B cell (primary cell): ENCODE measurements around the gene CCDC57. TPM values are rescaled to one million over a fixed set of nuclear protein-coding genes. Genes with fewer than 3 reads are reported as not detected.

Experiments used
- ATAC-seq: fragments of 200-7000 bp; cut with Tn5 transposase; one replicate; pipeline ENCODE4 v1.10.0; 2021; ENCODE audit warnings: low read depth, mild to moderate bottlenecking, moderate number of reproducible peaks, moderate library complexity
- CTCF ChIA-PET: fragments of 350-600 bp; sonication (Branson Sonifier 250); formaldehyde crosslinking; loops from one replicate; lab custom pipeline; 2021; ENCODE audit warnings: antibody characterized with exemption, inconsistent platforms; lab: Charles Lee
- POLR2A ChIA-PET: fragments of 350-600 bp; sonication (Branson Sonifier 250); formaldehyde crosslinking; loops from one replicate; lab custom pipeline; 2021; ENCODE audit warnings: antibody characterized with exemption; lab: Charles Lee
- DNase-seq: peaks from one replicate; pipeline ENCODE4 v3.0.0; 2013
- H2AFZ ChIP-seq: 2 replicates; pipeline ENCODE4 v1.6.1; 2012; ENCODE audit warnings: mild to moderate bottlenecking, low read depth, low read length; ENCODE audit not compliant: insufficient read depth, poor library complexity, severe bottlenecking
- H3K27ac ChIP-seq, 2 donors: 1 replicate in 1 of 2; 2 replicates in 1 of 2; pipeline ENCODE4 v1.5.1; 2012 to 2013; ENCODE audit warnings: low read length in 2 of 2, mild to moderate bottlenecking in 2 of 2, moderate library complexity in 1 of 2
- H3K27me3 ChIP-seq, 4 experiments: fragments of 200-600 bp in 1 of 4; sonication (generic) in 1 of 4; replicated peaks in 1 of 4; 1 replicate in 2 of 4; 2 replicates in 2 of 4; pipeline versions ENCODE4 v1.6.1 to v1.7.0; 2013 to 2016; ENCODE audit warnings: low read length in 3 of 4, mild to moderate bottlenecking in 2 of 4, mixed read lengths in 1 of 4, moderate library complexity in 1 of 4; ENCODE audit not compliant: insufficient read depth in 4 of 4, control insufficient read depth in 3 of 4; ENCODE audit errors: control extremely low read depth in 1 of 4
- H3K36me3 ChIP-seq, 2 experiments: replicated peaks in 1 of 2; 1 replicate in 1 of 2; 2 replicates in 1 of 2; pipeline versions ENCODE4 v1.6.1 to v1.7.1; 2013; ENCODE audit warnings: low read length in 1 of 2; ENCODE audit not compliant: insufficient read depth in 2 of 2, control insufficient read depth in 1 of 2; ENCODE audit errors: control extremely low read depth in 1 of 2, extremely low read depth in 1 of 2
- H3K4me1 ChIP-seq, 2 donors: fragments of 200-600 bp in 1 of 2; sonication (generic) in 1 of 2; 1 replicate in 1 of 2; 2 replicates in 1 of 2; pipeline versions ENCODE4 v1.5.1 to v1.6.1; 2013 to 2017; ENCODE audit warnings: low read length in 2 of 2; ENCODE audit not compliant: control insufficient read depth in 2 of 2, insufficient read depth in 2 of 2
- H3K4me2 ChIP-seq: replicated peaks from 2 replicates; pipeline ENCODE3; 2012; ENCODE audit warnings: mild to moderate bottlenecking, low read depth, low read length; ENCODE audit not compliant: poor library complexity, severe bottlenecking
- H3K4me3 ChIP-seq, 5 experiments: fragments of 200-600 bp in 1 of 5; sonication (generic) in 1 of 5; 1 replicate in 3 of 5; 2 replicates in 2 of 5; pipeline versions ENCODE4 v1.5.1 to v1.7.0; 2011 to 2016; ENCODE audit warnings: low read length in 4 of 5, mild to moderate bottlenecking in 4 of 5, low read depth in 2 of 5, control low read depth in 1 of 5, moderate library complexity in 1 of 5; ENCODE audit not compliant: insufficient read depth in 1 of 5; ENCODE audit errors: control extremely low read depth in 1 of 5, extremely low read depth in 1 of 5
- H3K79me2 ChIP-seq: fragments of 200-600 bp; sonication (generic); one replicate; pipeline ENCODE4 v1.6.0; 2016; ENCODE audit warnings: low read length; ENCODE audit not compliant: control insufficient read depth, insufficient read depth
- H3K9ac ChIP-seq: fragments of 200-600 bp; sonication (generic); 2 replicates; pipeline ENCODE4 v1.6.1; 2017; ENCODE audit warnings: mild to moderate bottlenecking, low read length, moderate library complexity
- H3K9me3 ChIP-seq, 3 donors: one replicate each; pipeline versions ENCODE4 v1.6.1 to v1.7.1; 2013; ENCODE audit warnings: low read length in 2 of 3; ENCODE audit not compliant: control insufficient read depth in 2 of 3, insufficient read depth in 1 of 3; ENCODE audit errors: control extremely low read depth in 1 of 3
- H4K20me1 ChIP-seq: 2 replicates; pipeline ENCODE4 v1.6.0; 2012; ENCODE audit warnings: mild to moderate bottlenecking, low read length; ENCODE audit not compliant: insufficient read depth, control insufficient read depth, poor library complexity, severe bottlenecking
- H3K27ac Mint-ChIP-seq: one replicate; pipeline ENCODE4 v1.8.0; 2021; ENCODE audit warnings: mixed read lengths
- H3K27me3 Mint-ChIP-seq: one replicate; pipeline ENCODE4 v1.8.0; 2021; ENCODE audit warnings: mixed read lengths
- H3K4me1 Mint-ChIP-seq: one replicate; pipeline ENCODE4 v1.8.0; 2021; ENCODE audit warnings: mixed read lengths
- H3K4me3 Mint-ChIP-seq: one replicate; pipeline ENCODE4 v1.8.0; 2021; ENCODE audit warnings: mixed read lengths
- H3K9me3 Mint-ChIP-seq: one replicate; pipeline ENCODE4 v1.8.0; 2022; ENCODE audit warnings: mixed read lengths; ENCODE audit not compliant: insufficient read depth
- EZH2 ChIP-seq: IDR thresholded peaks from 2 replicates; pipeline ENCODE4 v1.6.1; 2012; ENCODE audit warnings: borderline replicate concordance, low read depth, mild to moderate bottlenecking, moderate library complexity, low read length; ENCODE audit not compliant: insufficient read depth, poor library complexity, severe bottlenecking
- WGBS: methylation state at CpG from one replicate; pipeline ENCODE4 v1.1.5; 2013; ENCODE audit warnings: missing lambda C conversion rate; ENCODE audit not compliant: insufficient coverage; 5-methylcytosine and 5-hydroxymethylcytosine counted together
- intact Hi-C: fragments of 100-400 bp; cut with micrococcal nuclease; formaldehyde crosslinking; loops from one replicate; pipeline ENCODE4 v1.10.0; 2022
- polyA plus RNA-seq: library from polyadenylated mRNA; depleted of rRNA; stranded (reverse); fragments of >200 nt; gene quantifications from 2 replicates; pipeline ENCODE4 v1.2.3, GENCODE V29; 2012
- total RNA-seq, 2 donors: library from RNA; stranded (reverse); fragments of 120-200 nt in 1 of 2; gene quantifications; 1 replicate in 1 of 2; 2 replicates in 1 of 2; pipeline versions ENCODE4 v1.2.3 to v1.2.4, GENCODE V29; 2013 to 2022
- TF ChIP-seq, protein P1 (sequence below): fragments of 200-600 bp; IDR thresholded peaks from one replicate; pipeline ENCODE4 v1.8.0; 2022; ENCODE audit warnings: antibody characterized with exemption, mild to moderate bottlenecking

Gene CCDC57
- total and polyA plus RNA-seq, 2 donors (not counting 1 experiment from before 2014, with no cell fraction given) = 49.7 to 67.2 TPM

DNA sequence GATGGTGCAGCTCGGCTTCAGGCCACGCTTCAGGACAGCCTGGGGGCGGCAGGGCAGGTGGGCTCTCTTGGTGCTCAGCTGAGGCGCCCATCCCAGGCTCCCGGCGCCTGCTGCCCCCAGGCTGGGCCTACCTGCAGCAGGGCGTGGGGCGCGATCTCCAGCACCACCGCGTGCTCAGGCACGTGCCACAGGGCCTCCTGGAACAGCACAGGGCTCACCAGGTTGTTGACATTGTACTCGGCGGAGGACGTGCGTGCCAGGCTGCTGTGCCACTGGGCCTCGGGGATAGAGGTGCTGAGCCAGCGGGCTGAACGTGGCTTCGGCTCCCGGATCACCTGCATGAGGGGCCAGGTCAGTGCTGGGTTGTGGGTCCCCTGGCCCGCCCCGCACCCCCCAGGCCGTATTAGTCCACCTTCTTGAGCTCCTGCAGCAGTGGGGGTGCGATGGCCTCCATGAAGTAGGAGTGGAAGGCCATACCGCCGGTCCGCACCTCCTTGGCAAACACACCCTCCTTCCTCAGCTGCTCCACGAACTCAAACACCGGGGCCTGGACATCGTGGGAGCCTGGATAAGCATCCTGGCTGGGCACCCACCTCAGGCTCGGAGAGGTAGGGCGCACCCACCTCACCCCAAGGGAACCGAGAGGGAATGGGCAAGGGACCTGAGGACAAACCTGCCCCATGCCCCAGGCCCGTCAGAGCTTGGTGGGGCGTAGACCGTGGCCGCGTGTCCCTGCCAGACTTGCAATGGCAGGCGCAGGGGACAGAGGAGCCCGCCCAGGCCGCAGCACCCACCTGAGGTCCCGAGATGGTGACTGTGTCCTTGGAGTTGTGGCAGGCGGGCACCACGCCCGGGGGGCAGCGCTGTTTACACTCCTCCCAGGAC, 123.6 kb downstream of the CCDC57 start:
- Mint-ChIP-seq H3K4me3 (no peak overlapping the region), H3K9me3 (no peaks in the 10 kb centered on the region), H3K4me1 (no peaks in the 10 kb centered on the region), H3K27ac (no peak overlapping the region), H3K27me3 (no peaks in the 10 kb centered on the region)
- H3K4me2 ChIP-seq = no peak overlapping the region
- peaks cover 9% of the 10 kb centered on the region for H3K79me2 ChIP-seq
- H3K4me1 ChIP-seq = no peaks in the 10 kb centered on the region
- H3K27me3 ChIP-seq = no peaks in the 10 kb centered on the region
- peaks cover 0 to 72% of the 10 kb centered on the region in 2 experiments for H3K36me3 ChIP-seq
- H3K4me3 ChIP-seq = no peak overlapping the region
- H2AFZ ChIP-seq = no peak overlapping the region
- H3K9ac ChIP-seq = no peak overlapping the region
- no peak for TF ChIP-seq EZH2
- TF ChIP-seq, protein P1, sequence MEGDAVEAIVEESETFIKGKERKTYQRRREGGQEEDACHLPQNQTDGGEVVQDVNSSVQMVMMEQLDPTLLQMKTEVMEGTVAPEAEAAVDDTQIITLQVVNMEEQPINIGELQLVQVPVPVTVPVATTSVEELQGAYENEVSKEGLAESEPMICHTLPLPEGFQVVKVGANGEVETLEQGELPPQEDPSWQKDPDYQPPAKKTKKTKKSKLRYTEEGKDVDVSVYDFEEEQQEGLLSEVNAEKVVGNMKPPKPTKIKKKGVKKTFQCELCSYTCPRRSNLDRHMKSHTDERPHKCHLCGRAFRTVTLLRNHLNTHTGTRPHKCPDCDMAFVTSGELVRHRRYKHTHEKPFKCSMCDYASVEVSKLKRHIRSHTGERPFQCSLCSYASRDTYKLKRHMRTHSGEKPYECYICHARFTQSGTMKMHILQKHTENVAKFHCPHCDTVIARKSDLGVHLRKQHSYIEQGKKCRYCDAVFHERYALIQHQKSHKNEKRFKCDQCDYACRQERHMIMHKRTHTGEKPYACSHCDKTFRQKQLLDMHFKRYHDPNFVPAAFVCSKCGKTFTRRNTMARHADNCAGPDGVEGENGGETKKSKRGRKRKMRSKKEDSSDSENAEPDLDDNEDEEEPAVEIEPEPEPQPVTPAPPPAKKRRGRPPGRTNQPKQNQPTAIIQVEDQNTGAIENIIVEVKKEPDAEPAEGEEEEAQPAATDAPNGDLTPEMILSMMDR = no peak
- no peaks in the 10 kb centered on the region for H4K20me1 ChIP-seq
- CTCF ChIA-PET = no interaction called here
- H3K9me3 ChIP-seq = no peaks in the 10 kb centered on the region
- 96% methylated on average over 46 of the region's 47 CpGs for WGBS
- intact Hi-C loops = no loop called here
- POLR2A ChIA-PET = no interaction called here
- DNase-seq = no peak
- ATAC-seq = no peak
- H3K27ac ChIP-seq = no peak overlapping the region
